Measurements from ENCODE around the gene UPB1.

Gene UPB1

DNA sequence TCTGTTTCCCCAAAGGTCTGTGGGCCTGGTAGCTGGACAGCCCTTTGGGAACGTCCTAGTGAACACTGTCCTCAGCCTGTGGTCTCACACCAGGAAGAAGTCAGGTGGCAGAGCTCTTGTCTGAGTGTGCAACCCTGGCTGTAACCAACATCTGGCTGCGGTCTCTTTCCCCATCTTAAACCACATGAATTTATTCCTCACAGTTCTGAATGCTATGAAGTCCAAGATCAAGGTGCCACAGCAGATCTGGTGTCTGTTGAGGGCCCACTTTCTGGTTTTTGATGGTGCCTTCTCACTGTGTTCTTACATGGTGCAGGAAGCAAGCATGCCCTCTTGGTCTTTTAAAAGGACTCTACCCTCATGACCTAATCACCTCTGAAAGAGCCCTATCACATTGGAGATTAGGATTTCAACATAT is 2.7 kb downstream of the UPB1 start:
- Histone ChIP-seq H2AFZ (ENCODE audit: low read length) (no peak overlapping the region), H4K20me1 (ENCODE audit: insufficient read depth, low read length) (no peaks in the 10 kb centered on the region), H3K79me2 (ENCODE audit: low read length) (no peaks in the 10 kb centered on the region), H3K4me1 (ENCODE audit: low read length) (no peaks in the 10 kb centered on the region), H3K9me3 (replicated peaks; ENCODE audit: insufficient read depth, low read length) (no peaks in the 10 kb centered on the region), H3K4me3 (ENCODE audit: low read length) (no peak overlapping the region), H3K27me3 (replicated peaks; ENCODE audit: insufficient read depth, low read length) (no peaks in the 10 kb centered on the region), H3K36me3 (replicated peaks; ENCODE audit: insufficient read depth, low read length) (no peaks in the 10 kb centered on the region), H3K9ac (ENCODE audit: low read length) (no peak overlapping the region), H3K9me2 (replicated peaks; ENCODE audit: insufficient read depth, low read length) (no peaks in the 10 kb centered on the region), H3K27ac (ENCODE audit: low read length) (no peak overlapping the region), H3F3A (ENCODE audit: insufficient read depth, low read length) (no peaks in the 10 kb centered on the region), H3K4me2 (ENCODE audit: low read depth, low read length) (no peak overlapping the region)
- TF ChIP-seq EZH2phosphoT487 (IDR thresholded peaks at IDR 0.05; ENCODE audit: low read length) (no peak), EZH2 (optimal IDR thresholded peaks at IDR 0.05; ENCODE audit: low read depth, low read length) (no peak)
- no peak for DNase-seq

DNA sequence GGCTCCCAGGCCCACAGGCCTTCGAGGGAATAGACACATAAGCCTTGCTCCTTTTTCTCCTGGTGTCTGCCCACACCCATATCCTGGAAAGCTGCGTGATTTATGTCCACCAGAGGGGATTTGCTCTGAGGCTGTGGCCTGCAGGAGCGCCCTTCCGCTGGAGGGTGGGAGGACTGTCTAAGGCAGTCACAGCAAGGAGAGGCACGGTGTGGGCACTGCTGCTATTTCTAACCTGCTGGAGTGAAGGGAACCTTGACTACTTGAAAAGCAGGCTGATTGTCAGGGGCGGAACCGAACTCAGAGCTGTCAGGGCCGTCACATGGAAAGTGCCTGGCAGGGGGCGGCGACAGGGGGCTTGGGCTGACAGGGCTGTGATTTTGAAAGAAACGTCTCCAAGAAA is 3.7 kb downstream of the UPB1 start:
- H3K9ac ChIP-seq (ENCODE audit: low read length): no peak overlapping the region
- DNase-seq: no peak
- H3K9me3 ChIP-seq (replicated peaks; ENCODE audit: insufficient read depth, low read length): no peaks in the 10 kb centered on the region
- H3K4me1 ChIP-seq (ENCODE audit: low read length): no peaks in the 10 kb centered on the region
- no peak overlapping the region for H2AFZ ChIP-seq (ENCODE audit: low read length)
- H3K36me3 ChIP-seq (replicated peaks; ENCODE audit: insufficient read depth, low read length): no peaks in the 10 kb centered on the region
- TF ChIP-seq EZH2phosphoT487 (IDR thresholded peaks at IDR 0.05; ENCODE audit: low read length): no peak
- TF ChIP-seq EZH2 (optimal IDR thresholded peaks at IDR 0.05; ENCODE audit: low read depth, low read length): no peak
- TF ChIP-seq, protein P1, sequence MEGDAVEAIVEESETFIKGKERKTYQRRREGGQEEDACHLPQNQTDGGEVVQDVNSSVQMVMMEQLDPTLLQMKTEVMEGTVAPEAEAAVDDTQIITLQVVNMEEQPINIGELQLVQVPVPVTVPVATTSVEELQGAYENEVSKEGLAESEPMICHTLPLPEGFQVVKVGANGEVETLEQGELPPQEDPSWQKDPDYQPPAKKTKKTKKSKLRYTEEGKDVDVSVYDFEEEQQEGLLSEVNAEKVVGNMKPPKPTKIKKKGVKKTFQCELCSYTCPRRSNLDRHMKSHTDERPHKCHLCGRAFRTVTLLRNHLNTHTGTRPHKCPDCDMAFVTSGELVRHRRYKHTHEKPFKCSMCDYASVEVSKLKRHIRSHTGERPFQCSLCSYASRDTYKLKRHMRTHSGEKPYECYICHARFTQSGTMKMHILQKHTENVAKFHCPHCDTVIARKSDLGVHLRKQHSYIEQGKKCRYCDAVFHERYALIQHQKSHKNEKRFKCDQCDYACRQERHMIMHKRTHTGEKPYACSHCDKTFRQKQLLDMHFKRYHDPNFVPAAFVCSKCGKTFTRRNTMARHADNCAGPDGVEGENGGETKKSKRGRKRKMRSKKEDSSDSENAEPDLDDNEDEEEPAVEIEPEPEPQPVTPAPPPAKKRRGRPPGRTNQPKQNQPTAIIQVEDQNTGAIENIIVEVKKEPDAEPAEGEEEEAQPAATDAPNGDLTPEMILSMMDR (IDR thresholded peaks at IDR 0.05; ENCODE audit: low read length): no peak
- no peak overlapping the region for H3K27ac ChIP-seq (ENCODE audit: low read length)
- H4K20me1 ChIP-seq (ENCODE audit: insufficient read depth, low read length): no peaks in the 10 kb centered on the region
- no peaks in the 10 kb centered on the region for H3K79me2 ChIP-seq (ENCODE audit: low read length)
- H3K4me2 ChIP-seq (ENCODE audit: low read depth, low read length): no peak overlapping the region
- H3K4me3 ChIP-seq (ENCODE audit: low read length): no peak overlapping the region
- no peaks in the 10 kb centered on the region for H3K27me3 ChIP-seq (replicated peaks; ENCODE audit: insufficient read depth, low read length)
- no peaks in the 10 kb centered on the region for H3K9me2 ChIP-seq (replicated peaks; ENCODE audit: insufficient read depth, low read length)
- H3F3A ChIP-seq (ENCODE audit: insufficient read depth, low read length): no peaks in the 10 kb centered on the region

DNA sequence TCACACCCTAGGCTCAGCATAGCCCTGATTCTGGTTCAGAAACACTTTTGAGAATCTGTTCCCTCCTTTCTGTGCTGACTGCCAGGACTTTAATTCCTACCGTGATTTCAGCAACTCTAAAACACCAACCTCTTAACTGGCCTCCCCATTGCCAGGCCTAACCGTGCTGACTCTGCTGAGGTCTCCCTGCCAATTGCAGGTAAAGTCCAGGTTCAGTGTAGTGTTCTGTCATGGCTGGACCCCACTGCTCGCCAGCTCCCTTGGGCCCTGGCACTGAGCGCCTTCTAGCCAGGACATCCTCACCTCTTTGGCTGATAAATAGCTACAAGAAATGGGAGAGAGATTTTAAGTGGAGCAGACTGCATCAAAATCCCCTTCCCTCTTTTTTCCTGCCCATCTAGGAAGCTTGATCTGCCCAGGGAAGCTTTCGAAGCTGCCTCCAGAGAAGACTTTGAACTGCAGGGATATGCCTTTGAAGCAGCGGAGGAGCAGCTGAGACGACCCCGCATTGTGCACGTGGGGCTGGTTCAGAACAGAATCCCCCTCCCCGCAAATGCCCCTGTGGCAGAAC is 4.7 kb downstream of the UPB1 start:
- Histone ChIP-seq H3K36me3 (replicated peaks; ENCODE audit: insufficient read depth, low read length) (no peaks in the 10 kb centered on the region), H3K4me3 (ENCODE audit: low read length) (no peak overlapping the region), H3F3A (ENCODE audit: insufficient read depth, low read length) (no peaks in the 10 kb centered on the region), H3K27ac (ENCODE audit: low read length) (no peak overlapping the region), H3K79me2 (ENCODE audit: low read length) (no peaks in the 10 kb centered on the region), H3K9me3 (replicated peaks; ENCODE audit: insufficient read depth, low read length) (no peaks in the 10 kb centered on the region), H4K20me1 (ENCODE audit: insufficient read depth, low read length) (no peaks in the 10 kb centered on the region), H2AFZ (ENCODE audit: low read length) (no peak overlapping the region), H3K4me2 (ENCODE audit: low read depth, low read length) (no peak overlapping the region), H3K9me2 (replicated peaks; ENCODE audit: insufficient read depth, low read length) (no peaks in the 10 kb centered on the region), H3K9ac (ENCODE audit: low read length) (no peak overlapping the region), H3K4me1 (ENCODE audit: low read length) (no peaks in the 10 kb centered on the region), H3K27me3 (replicated peaks; ENCODE audit: insufficient read depth, low read length) (no peaks in the 10 kb centered on the region)
- no peak for DNase-seq
- TF ChIP-seq, protein P1 (IDR thresholded peaks at IDR 0.05; ENCODE audit: low read length): no peak
- no peak for TF ChIP-seq EZH2 (optimal IDR thresholded peaks at IDR 0.05; ENCODE audit: low read depth, low read length)
- no peak for TF ChIP-seq EZH2phosphoT487 (IDR thresholded peaks at IDR 0.05; ENCODE audit: low read length)

DNA sequence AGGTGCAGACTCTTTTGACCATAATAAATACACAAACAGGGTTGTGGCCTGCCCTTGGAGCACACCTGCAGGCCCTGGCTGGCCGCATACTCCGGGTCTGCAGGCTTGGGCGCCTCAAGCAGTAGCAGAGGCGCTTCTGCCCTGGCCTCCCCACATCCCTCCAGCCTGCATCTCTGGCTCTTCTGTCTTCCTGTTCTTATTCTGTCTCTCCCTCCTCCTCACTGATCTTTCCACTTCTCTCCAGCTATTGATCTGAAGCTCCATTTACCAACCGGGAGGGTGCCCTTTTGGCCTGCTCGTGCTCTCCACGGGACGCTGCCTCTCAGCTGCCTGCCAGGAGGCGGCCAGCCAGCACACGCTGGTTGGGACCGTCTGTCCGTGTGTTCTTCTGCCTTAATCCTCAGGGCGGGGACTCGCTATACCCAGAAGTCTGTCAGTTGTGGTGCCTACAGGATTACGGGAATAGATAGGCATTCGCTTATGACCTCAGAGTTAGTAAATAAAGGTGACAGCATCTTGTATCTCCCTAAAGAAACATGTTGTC is 5.2 kb downstream of the UPB1 start:
- Histone ChIP-seq H3F3A (ENCODE audit: insufficient read depth, low read length) (no peaks in the 10 kb centered on the region), H3K4me2 (ENCODE audit: low read depth, low read length) (no peak overlapping the region), H3K27ac (ENCODE audit: low read length) (no peak overlapping the region), H3K36me3 (replicated peaks; ENCODE audit: insufficient read depth, low read length) (no peaks in the 10 kb centered on the region), H3K4me3 (ENCODE audit: low read length) (no peak overlapping the region), H3K9me3 (replicated peaks; ENCODE audit: insufficient read depth, low read length) (no peaks in the 10 kb centered on the region), H3K27me3 (replicated peaks; ENCODE audit: insufficient read depth, low read length) (no peaks in the 10 kb centered on the region), H3K79me2 (ENCODE audit: low read length) (no peaks in the 10 kb centered on the region), H3K4me1 (ENCODE audit: low read length) (no peaks in the 10 kb centered on the region), H2AFZ (ENCODE audit: low read length) (no peak overlapping the region), H3K9ac (ENCODE audit: low read length) (no peak overlapping the region), H4K20me1 (ENCODE audit: insufficient read depth, low read length) (no peaks in the 10 kb centered on the region), H3K9me2 (replicated peaks; ENCODE audit: insufficient read depth, low read length) (no peaks in the 10 kb centered on the region)
- DNase-seq: no peak
- no peak for TF ChIP-seq EZH2 (optimal IDR thresholded peaks at IDR 0.05; ENCODE audit: low read depth, low read length)
- TF ChIP-seq EZH2phosphoT487 (IDR thresholded peaks at IDR 0.05; ENCODE audit: low read length): no peak
- TF ChIP-seq, protein P1 (IDR thresholded peaks at IDR 0.05; ENCODE audit: low read length): no peak
